Fibroblast of the conjunctiva (primary cell): ENCODE results near the gene AKR1C3.
"Not testable (repeated sequence)": the region's sequence is repeated elsewhere in the genome, so short reads cannot be mapped to it uniquely, and the experiment has no call there.

Experiments used
- DNase-seq: peaks from one replicate; pipeline ENCODE4 v3.0.0-alpha.2; 2010; ENCODE audit warnings: low read depth

Gene AKR1C3

DNA sequence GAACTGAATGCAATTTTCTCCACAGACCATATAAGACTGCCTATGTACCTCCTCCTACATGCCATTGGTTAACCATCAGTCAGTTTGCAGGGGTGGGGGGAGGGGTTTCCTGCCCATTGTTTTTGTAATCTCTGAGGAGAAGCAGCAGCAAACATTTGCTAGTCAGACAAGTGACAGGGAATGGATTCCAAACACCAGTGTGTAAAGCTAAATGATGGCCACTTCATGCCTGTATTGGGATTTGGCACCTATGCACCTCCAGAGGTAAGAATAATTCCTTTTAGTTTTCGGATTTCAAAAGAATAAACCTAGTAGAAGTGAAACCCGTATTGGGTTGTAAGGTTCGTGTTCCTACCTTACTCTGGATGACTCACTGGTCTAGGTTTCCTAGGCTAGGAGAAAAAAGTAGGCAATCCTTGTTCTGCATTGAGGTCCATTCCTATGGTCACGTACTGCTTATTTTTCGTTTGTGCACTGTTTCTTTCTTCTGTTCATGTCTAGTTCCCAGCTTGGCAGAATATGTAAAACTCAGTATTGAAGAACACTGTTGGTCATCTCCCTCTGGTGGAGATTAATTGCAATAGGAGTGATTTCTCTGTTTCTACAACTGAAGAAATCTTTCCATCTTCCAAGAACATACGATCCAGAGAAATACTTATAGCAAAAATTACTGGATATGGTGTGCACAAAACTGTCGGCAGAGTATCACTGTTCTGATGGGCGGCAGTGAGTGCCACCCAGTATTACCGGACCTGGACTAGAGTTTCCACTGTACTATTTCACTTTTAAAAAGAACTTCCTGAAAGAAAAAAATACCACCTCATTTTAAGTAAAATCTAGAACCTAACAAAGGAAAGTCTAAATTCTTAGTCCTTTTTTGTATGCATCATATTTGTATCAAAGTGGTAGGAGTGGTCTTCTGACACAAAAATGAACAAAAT, at the start of gene AKR1C3:
Gene AKR1C3 (plus strand): TSS at position 150 of the 941 bp plus-strand sequence. CDS start 31 bp downstream, at position 181.
- DNase-seq: peak; percentile 72

DNA sequence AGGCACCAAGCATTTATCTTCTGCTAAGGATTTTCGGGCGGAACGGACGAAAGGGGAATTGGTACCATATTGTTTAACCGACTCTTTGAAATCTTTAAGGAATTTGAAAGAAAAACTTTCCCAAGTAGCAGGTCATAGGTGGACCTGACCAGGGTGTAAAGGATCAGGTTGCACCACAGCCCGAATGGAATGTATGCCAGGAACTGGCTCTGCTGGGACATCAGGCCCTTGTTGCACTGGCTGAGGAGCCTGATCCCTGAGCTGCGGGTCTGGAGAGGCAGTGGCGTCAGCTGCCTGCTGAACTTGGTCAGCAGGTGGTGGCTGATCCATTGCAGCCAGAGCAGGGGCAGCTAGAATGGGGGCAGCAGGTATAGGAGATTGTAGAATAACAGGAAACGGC, 49.1 kb upstream of the AKR1C3 start:
- no peak for DNase-seq

GRCh38 chr10:5046410-5046809, 47.8 kb upstream of the AKR1C3 start:
- DNase-seq: no peak

DNA sequence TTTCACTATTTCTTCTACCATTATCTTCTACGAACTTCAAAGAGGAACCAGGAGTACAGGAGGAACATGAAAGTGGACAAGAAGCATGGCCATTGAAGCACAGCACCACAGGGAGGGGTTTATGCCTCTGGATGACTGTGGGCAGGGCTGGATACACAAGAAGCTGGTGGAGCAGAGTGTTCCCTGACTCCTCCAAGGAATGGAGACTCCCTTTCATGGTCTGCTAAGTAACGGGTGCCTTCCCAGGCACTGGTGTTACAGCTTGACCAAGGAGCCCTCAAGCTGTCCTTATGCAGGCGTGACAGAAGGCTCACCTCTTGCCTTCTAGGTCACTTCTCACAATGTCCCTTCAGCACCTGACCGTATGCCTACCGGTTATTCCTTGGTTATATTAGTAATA, 47.2 kb upstream of the AKR1C3 start:
- DNase-seq: not testable (repeated sequence)

- no peak for DNase-seq
Measured at GRCh38 chr10:5047912-5048628, 46.1 kb upstream of the AKR1C3 start.

DNA sequence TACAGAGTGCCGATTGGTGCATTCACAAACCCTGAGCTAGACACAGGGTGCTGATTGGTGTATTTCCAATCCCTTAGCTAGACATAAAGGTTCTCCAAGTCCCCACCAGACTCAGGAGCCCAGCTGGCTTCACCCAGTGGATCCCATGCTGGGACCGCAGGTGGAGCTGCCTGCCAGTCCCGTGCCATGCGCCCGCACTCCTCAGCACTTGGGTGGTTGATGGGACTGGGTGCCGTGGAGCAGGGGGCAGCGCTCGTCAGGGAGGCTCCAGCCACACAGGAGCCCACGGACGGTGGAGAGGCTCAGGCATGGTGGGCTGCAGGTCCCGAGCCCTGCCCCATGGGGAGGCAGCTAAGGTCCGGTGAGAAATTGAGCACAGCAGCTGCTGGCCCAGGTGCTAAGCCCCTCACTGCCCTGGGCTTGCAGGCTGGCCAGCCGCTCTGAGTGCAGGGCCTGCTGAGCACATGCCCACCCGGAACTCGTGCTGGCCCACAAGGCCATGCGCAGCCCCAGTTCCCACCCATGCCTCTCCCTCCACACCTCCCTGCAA, 41.2 kb upstream of the AKR1C3 start:
- DNase-seq: not testable (repeated sequence)

DNA sequence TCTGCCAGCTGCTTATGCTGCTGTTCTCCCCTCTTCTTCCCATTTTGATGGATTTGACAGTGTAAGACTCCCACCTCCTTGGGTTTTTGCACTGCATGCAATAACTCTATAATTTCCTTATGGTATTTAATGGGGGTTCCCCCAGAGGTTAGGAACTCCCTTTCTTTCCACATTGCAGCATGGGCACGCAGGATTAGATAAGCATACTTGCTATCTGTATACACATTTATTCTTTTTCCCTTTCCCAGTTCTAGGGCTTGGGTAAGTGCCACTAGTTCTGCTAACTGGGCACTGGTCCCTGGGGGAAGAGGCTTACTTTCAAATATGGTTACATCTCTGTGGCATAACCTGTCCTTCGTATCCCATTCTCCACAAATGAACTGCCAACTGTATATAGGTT, 39.4 kb upstream of the AKR1C3 start:
- not testable (repeated sequence) for DNase-seq

GRCh38 chr10:5059267-5059666, 34.9 kb upstream of the AKR1C3 start:
- not testable (repeated sequence) for DNase-seq

DNA sequence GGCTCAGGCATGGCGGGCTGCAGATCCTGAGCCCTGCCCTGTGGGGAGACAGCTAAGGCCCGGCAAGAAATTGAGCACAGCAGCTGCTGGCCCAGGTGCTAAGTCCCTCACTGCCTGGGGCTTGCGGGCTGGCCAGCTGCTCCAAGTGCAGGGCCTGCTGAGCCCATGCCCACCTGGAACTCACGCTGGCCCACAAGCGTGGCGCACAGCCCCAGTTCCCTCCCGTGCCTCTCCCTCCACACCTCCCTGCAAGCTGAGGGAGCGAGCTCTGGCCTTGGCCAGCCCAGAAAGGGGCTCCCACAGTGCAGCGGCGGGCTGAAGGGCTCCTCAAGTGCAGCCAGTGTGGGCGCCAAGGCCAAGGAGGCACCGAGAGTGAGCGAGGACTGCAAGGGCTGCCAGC, 33.4 kb upstream of the AKR1C3 start:
- not testable (repeated sequence) for DNase-seq

DNA sequence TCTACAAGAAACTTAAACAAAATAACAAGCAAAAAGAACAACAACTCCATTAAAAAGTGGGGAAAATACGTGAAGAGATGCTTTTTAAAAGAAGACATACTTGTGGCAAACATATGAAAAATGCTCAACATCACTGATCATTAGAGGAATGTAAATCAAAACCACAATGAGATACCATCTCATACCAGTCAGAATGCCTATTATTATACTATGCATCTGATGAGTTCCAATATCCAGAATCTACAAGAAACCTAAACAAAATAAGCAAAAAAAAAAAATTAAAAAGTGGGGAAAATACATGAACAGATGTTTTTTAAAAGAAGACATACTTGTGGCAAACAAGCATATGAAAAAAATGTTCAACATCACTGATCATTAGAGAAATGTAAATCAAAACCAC, 29.6 kb upstream of the AKR1C3 start:
- DNase-seq: no peak

DNA sequence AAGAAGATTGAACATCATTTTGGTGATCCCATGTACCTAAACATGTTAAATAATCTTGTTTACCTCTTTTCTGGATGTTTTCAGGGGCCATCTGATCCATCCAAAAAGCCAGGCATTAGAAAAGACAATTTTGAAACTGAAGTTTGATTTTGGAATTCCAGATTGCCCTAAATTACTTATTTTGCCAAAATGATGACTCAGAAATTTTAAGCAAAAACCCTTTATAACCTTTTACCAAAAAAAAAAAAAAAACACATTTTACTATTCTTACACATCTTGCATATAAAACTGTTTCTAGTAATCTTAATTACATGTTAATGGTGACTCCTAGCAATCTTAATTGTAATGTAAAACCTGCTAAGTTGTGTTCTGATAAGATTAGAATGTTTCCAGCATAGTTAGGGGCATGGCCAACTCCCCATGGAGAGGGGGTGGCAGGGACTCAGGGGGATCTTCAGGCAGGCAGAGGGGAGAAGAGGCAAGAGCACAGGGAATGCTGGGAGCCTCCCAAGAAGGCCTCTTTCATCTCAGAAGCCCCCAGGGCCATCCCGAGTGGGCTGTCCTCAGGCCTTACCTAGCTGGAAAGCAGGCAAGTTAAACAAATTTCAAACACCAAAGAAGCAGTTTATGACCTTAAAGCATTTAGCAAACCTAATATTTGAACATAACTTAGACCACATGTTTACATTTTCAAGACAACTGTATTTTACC, 25.8 kb upstream of the AKR1C3 start:
- no peak for DNase-seq

DNA sequence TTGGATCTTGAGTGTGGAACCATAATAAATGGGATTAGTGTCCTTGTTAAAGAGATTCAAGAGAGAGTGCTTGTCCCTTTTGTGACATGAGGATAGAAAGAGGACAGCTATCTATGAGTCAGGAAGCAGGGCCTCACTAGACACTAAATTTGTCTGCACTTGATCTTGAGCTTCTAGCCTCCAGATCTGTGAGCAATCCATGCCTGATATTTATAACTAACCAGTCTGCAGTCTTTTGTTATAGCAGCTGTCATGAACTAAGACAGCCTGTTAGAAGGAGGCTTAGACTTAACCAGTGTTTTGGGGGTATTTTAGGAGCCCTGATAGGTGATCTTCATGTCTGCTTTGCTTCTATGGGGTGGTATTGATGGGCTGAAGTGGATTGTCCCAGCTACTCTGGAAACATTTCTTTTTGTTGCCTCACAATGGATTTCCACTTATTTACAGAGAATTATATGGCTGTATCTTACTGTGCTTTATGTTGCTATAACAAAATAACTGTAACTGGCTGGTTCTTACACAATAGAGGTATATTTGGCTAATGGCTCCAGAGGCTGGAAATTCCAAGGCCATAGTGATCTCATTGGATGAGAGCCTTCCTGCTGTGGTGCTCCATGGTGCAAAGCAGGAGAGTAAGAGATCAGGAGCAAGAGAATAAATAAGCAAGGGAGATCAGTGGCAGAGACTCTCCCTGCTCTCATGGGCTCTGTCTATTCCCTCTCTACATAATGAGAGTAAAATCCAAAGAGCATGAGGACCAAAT, 23.4 kb upstream of the AKR1C3 start:
- peak; percentile 38 for DNase-seq

- DNase-seq: peak; percentile 96
Measured at GRCh38 chr10:5071411-5072198, 22.6 kb upstream of the AKR1C3 start.

- DNase-seq: no peak
Measured at GRCh38 chr10:5073659-5074058, 20.6 kb upstream of the AKR1C3 start.

DNA sequence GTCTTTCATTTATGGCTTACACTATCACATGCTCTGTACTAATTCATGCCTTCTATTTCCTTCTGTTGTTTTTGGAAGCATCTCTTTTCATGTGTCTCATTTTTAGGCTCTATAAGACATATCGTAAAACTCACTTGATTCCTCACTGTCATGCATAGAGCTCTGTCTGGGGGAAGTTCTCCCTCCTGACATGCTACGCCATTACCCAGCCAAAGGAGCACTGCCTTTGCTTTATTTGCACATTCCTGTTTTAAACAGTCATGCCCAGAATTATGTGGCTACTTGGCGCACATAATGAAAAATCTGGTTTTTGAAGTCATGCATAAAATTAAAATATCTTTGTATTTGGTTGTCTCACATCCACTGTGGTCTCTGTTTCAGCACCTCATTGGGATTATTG, 17.6 kb upstream of the AKR1C3 start:
- DNase-seq: no peak

DNA sequence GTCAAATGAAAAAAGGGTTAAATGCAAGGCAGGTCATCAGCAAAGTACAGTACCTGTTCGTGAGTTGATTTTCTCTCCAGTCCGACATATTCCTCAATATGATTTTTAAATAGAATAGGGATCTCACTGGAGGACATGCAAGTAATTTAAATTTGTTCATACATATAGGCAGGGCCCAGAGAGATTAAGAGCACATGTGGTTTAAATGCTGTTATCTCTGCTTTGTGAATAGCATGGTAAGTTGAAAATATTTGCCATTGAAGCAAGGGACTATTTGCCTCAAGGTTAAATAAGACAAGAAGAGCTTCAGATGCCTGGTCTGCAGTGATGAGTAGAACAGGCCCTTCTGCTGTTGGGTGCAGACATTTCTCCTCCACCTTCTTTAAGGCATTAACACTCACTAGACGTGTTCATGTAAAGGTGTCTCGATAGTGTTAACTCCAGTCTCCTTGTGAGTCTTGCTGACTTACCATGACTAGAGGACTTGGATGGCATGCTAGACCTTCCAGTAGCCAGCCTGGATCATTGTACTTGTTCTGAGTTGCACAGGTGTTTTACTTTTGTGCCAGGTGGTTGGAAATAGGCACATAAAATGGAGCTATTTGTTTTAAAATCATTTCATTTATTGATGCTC, 15.6 kb upstream of the AKR1C3 start:
- no peak for DNase-seq

DNA sequence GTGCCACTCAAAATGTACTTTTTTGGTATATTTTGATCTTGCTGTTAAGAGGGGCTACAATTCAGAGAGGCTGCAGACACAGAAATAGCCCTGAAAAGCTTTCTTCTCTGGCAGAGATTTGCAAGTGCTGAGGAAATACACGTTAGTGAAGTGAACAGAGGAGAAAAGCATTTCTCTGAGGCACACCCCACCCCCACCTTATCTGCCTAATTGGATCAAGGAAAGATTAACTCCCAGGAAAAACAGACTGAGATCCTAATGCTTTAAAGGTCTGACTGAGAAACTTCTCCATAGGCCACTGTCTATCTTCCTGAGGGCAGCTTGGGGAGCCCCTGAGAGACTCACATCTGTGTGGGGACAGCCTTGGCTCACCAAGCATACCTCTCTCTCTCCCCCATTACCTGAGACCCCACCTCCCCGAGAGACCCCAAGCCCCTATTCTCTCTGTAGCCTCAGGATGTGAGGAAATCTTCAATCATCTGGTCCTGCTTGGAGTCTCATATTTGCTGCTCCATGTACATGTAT, 14.8 kb upstream of the AKR1C3 start:
- no peak for DNase-seq

GRCh38 chr10:5079836-5080235, 14.4 kb upstream of the AKR1C3 start:
- no peak for DNase-seq

- no peak for DNase-seq
Measured at GRCh38 chr10:5081091-5081490, 13.1 kb upstream of the AKR1C3 start.
